GM23338 (cell line): Measurements from ENCODE around the gene NEU3. TPM values are rescaled to one million over a fixed set of nuclear protein-coding genes. Genes with fewer than 3 reads are reported as not detected.

Experiments
- ATAC-seq: fragments of 200-7000 bp; cut with Tn5 transposase; 3 replicates; pipeline ENCODE4 v1.9.1; 2020
- DNase-seq: peaks from one replicate; pipeline ENCODE4 v3.0.0-alpha.2; 2015; ENCODE audit warnings: low spot score
- H2AFZ ChIP-seq: fragments of 200-600 bp; sonication (generic); 2 replicates; pipeline ENCODE4 v1.8.0; 2016; ENCODE audit warnings: antibody characterized with exemption, mild to moderate bottlenecking, moderate library complexity
- H3F3A ChIP-seq: fragments of 200-600 bp; sonication (generic); replicated peaks from 2 replicates; pipeline ENCODE4 v1.8.0; 2017; ENCODE audit warnings: antibody characterized with exemption, mixed run types, low read depth
- H3K27ac ChIP-seq: fragments of 200-600 bp; sonication (generic); 2 replicates; pipeline ENCODE4 v1.6.1; 2016; ENCODE audit warnings: low read depth
- H3K27me3 ChIP-seq: fragments of 200-600 bp; sonication (generic); 2 replicates; pipeline ENCODE4 v1.8.0; 2016; ENCODE audit warnings: mild to moderate bottlenecking, mixed run types, moderate library complexity; ENCODE audit not compliant: insufficient read depth
- H3K36me3 ChIP-seq: fragments of 200-600 bp; sonication (generic); 2 replicates; pipeline ENCODE4 v1.8.0; 2016; ENCODE audit warnings: mild to moderate bottlenecking; ENCODE audit not compliant: insufficient read depth
- H3K4me1 ChIP-seq: fragments of 200-600 bp; sonication (generic); 2 replicates; pipeline ENCODE4 v1.8.0; 2016; ENCODE audit warnings: mild to moderate bottlenecking, moderate library complexity; ENCODE audit not compliant: insufficient read depth
- H3K4me2 ChIP-seq: fragments of 200-600 bp; sonication (generic); 2 replicates; pipeline ENCODE4 v1.7.1; 2017; ENCODE audit warnings: mixed run types
- H3K4me3 ChIP-seq: fragments of 200-600 bp; sonication (generic); 2 replicates; pipeline ENCODE4 v1.6.1; 2016; ENCODE audit warnings: mixed run types
- H3K79me2 ChIP-seq: fragments of 200-600 bp; sonication (generic); replicated peaks from 2 replicates; pipeline ENCODE4 v1.8.0; 2017; ENCODE audit warnings: mild to moderate bottlenecking; ENCODE audit not compliant: insufficient read depth
- H3K9me2 ChIP-seq: fragments of 200-600 bp; sonication (generic); 2 replicates; pipeline ENCODE4 v1.8.0; 2017; ENCODE audit not compliant: insufficient read depth
- H4K20me1 ChIP-seq: fragments of 200-600 bp; sonication (generic); replicated peaks from 2 replicates; pipeline ENCODE4 v1.8.0; 2017; ENCODE audit warnings: mild to moderate bottlenecking; ENCODE audit not compliant: insufficient read depth
- H3K27ac Mint-ChIP-seq: 2 replicates; pipeline ENCODE4 v1.8.0; 2020; ENCODE audit warnings: inconsistent platforms, mild to moderate bottlenecking, moderate library complexity, mixed read lengths
- H3K27me3 Mint-ChIP-seq: 3 replicates; pipeline ENCODE4 v1.8.0; 2022; ENCODE audit warnings: low read depth, mild to moderate bottlenecking, moderate library complexity, mixed read lengths, inconsistent platforms; ENCODE audit not compliant: insufficient read depth, poor library complexity
- H3K36me3 Mint-ChIP-seq: 3 replicates; pipeline ENCODE4 v1.8.0; 2021; ENCODE audit warnings: low read depth, mild to moderate bottlenecking, inconsistent platforms, moderate library complexity, mixed read lengths
- H3K4me1 Mint-ChIP-seq: 3 replicates; pipeline ENCODE4 v1.8.0; 2020; ENCODE audit warnings: mild to moderate bottlenecking, inconsistent platforms, mixed read lengths
- H3K4me3 Mint-ChIP-seq: 3 replicates; pipeline ENCODE4 v1.8.0; 2021; ENCODE audit warnings: moderate library complexity, mild to moderate bottlenecking, inconsistent platforms, mixed read lengths
- H3K9me3 Mint-ChIP-seq: 3 replicates; pipeline ENCODE4 v1.8.0; 2020; ENCODE audit warnings: moderate library complexity, mild to moderate bottlenecking, inconsistent platforms, mixed read lengths
- CREB1 ChIP-seq: fragments of 250-450 bp; sonication (Bioruptor Pico); IDR thresholded peaks from 2 replicates; pipeline ENCODE4 v1.5.0; 2020; ENCODE audit warnings: low read depth, mild to moderate bottlenecking, moderate library complexity
- CTCF ChIP-seq, 2 experiments: fragments of 200-600 bp in 1 of 2; sonication (generic) in 1 of 2; conservative IDR thresholded peaks; 2 replicates each; pipeline versions ENCODE4 v1.5.1 to v1.6.1; 2016 to 2017; ENCODE audit warnings: antibody characterized with exemption in 2 of 2, low read depth in 2 of 2, mild to moderate bottlenecking in 2 of 2, moderate library complexity in 1 of 2
- ETS1 ChIP-seq: IDR thresholded peaks from 2 replicates; pipeline ENCODE4 v1.6.1; 2016; ENCODE audit warnings: antibody characterized with exemption
- EZH2 ChIP-seq: fragments of 200-600 bp; sonication (generic); IDR thresholded peaks from one replicate; pipeline ENCODE4 v1.8.0; 2017; ENCODE audit warnings: antibody characterized with exemption, mild to moderate bottlenecking, low read depth; ENCODE audit not compliant: unreplicated experiment
- EZH2phosphoT487 ChIP-seq: fragments of 200-600 bp; sonication (generic); IDR thresholded peaks from one replicate; pipeline ENCODE4 v1.8.1; 2018; ENCODE audit warnings: antibody characterized with exemption; ENCODE audit not compliant: unreplicated experiment
- JUNB ChIP-seq: IDR thresholded peaks from one replicate; pipeline ENCODE4 v1.6.1; 2016; ENCODE audit warnings: antibody characterized with exemption; ENCODE audit not compliant: unreplicated experiment
- NANOG ChIP-seq: IDR thresholded peaks from 2 replicates; pipeline ENCODE4 v1.6.1; 2016; ENCODE audit warnings: antibody characterized with exemption, borderline replicate concordance
- POLR2AphosphoS5 ChIP-seq: IDR thresholded peaks from 2 replicates; pipeline ENCODE4 v1.6.1; 2016; ENCODE audit warnings: antibody characterized with exemption, low read depth
- REST ChIP-seq: IDR thresholded peaks from one replicate; pipeline ENCODE4 v1.6.1; 2018; ENCODE audit warnings: antibody characterized with exemption; ENCODE audit not compliant: unreplicated experiment
- STAT1 ChIP-seq: IDR thresholded peaks from one replicate; pipeline ENCODE4 v1.6.1; 2016; ENCODE audit warnings: antibody characterized with exemption; ENCODE audit not compliant: unreplicated experiment
- ZNF114 ChIP-seq: fragments of 250-450 bp; sonication (Bioruptor Pico); IDR thresholded peaks from 2 replicates; pipeline ENCODE4 v1.5.0; 2020; ENCODE audit warnings: mild to moderate bottlenecking, moderate library complexity
- ZNF331 ChIP-seq: fragments of 250-450 bp; sonication (Bioruptor Pico); IDR thresholded peaks from 2 replicates; pipeline ENCODE4 v1.5.0; 2020; ENCODE audit warnings: low read depth, mild to moderate bottlenecking, moderate library complexity
- polyA plus RNA-seq: library from polyadenylated mRNA; unstranded; fragments of >200 nt; fragmentation: Nextera tagmentation; extraction: Ambion mirVana; gene quantifications from 2 replicates; pipeline ENCODE4 v1.2.1, GENCODE V29; 2016
- total RNA-seq: library from RNA; depleted of rRNA; stranded (reverse); fragments of >200 nt; shearing (Covaris generic); gene quantifications from 2 replicates; pipeline ENCODE4 v1.2.3, GENCODE V29; 2014

The NEU3 gene
- total and polyA plus RNA-seq, 2 experiments from 2014 or later = 2.8 to 25.9 TPM

GRCh38 chr11:75056814-75057213, 68.1 kb downstream of the NEU3 start (continued):
- no peak for TF ChIP-seq REST
- no peak for TF ChIP-seq EZH2phosphoT487
- no peak for TF ChIP-seq CTCF (conservative IDR thresholded peaks at IDR 0.05; ENCODE audit: low read depth in 2 of 2)
- TF ChIP-seq ZNF114 = no peak
- no peak for TF ChIP-seq NANOG
- TF ChIP-seq CREB1 (CRISPR knock-in tag) = no peak
- no peak for TF ChIP-seq POLR2AphosphoS5
- no peak for TF ChIP-seq ETS1
- no peak for TF ChIP-seq EZH2

- no peaks in the 10 kb centered on the region for H3K4me1 Mint-ChIP-seq
- H3K79me2 ChIP-seq = no peaks in the 10 kb centered on the region
- TF ChIP-seq CREB1 (CRISPR knock-in tag) (no peak), POLR2AphosphoS5 (no peak), ETS1 (no peak), CTCF (conservative IDR thresholded peaks at IDR 0.05; ENCODE audit: low read depth in 2 of 2) (no peak), JUNB (no peak), EZH2 (no peak), REST (no peak), STAT1 (no peak), ZNF331 (CRISPR knock-in tag) (no peak), ZNF114 (no peak), EZH2phosphoT487 (no peak), NANOG (no peak)
- no peak overlapping the region for H3K4me3 ChIP-seq
- no peaks in the 10 kb centered on the region for H3K36me3 Mint-ChIP-seq
- H3K9me3 Mint-ChIP-seq = no peaks in the 10 kb centered on the region; the same call in 2 of the 3 replicates
- ATAC-seq (no peak), DNase-seq (no peak)
- no peaks in the 10 kb centered on the region for H4K20me1 ChIP-seq
- H3K27me3 Mint-ChIP-seq = no peaks in the 10 kb centered on the region
- no peak overlapping the region for H2AFZ ChIP-seq
- no peak overlapping the region for H3K4me2 ChIP-seq
- H3K36me3 ChIP-seq = no peaks in the 10 kb centered on the region
- H3K27ac ChIP-seq = no peak overlapping the region
- no peaks in the 10 kb centered on the region for H3K4me1 ChIP-seq
- no peak overlapping the region for H3K27ac Mint-ChIP-seq
- no peaks in the 10 kb centered on the region for H3F3A ChIP-seq
- H3K9me2 ChIP-seq = no peaks in the 10 kb centered on the region
- no peaks in the 10 kb centered on the region for H3K27me3 ChIP-seq
- no peak overlapping the region for H3K4me3 Mint-ChIP-seq
Observed at GRCh38 chr11:75059299-75059698, 70.6 kb downstream of the NEU3 start.
